CD8-positive, alpha-beta memory T cell (primary cell): ENCODE measurements around the gene YY1AP1. TPM values are rescaled to one million over a fixed set of nuclear protein-coding genes. Genes with fewer than 3 reads are reported as not detected.
"Not testable (repeated sequence)": the region's sequence is repeated elsewhere in the genome, so short reads cannot be mapped to it uniquely, and the experiment has no call there.

Experiments used
- CTCF ChIA-PET: fragments of 350-600 bp; sonication (Branson Sonifier 250); formaldehyde crosslinking; loops from one replicate; lab custom pipeline; 2021; ENCODE audit warnings: antibody characterized with exemption; lab: Charles Lee
- POLR2A ChIA-PET: fragments of 350-600 bp; sonication (Branson Sonifier 250); formaldehyde crosslinking; loops from one replicate; lab custom pipeline; 2021; ENCODE audit warnings: antibody characterized with exemption; lab: Charles Lee
- DNase-seq, 5 donors: peaks; one replicate each; pipeline versions ENCODE4 v3.0.0 to v3.0.0-alpha.2; 2020 to 2022; ENCODE audit warnings: mixed read lengths in 1 of 5
- H3K27ac ChIP-seq: one replicate; pipeline ENCODE4 v1.7.0; 2013; ENCODE audit warnings: low read depth, mild to moderate bottlenecking, low read length, moderate library complexity
- H3K27me3 ChIP-seq: 2 replicates; pipeline ENCODE4 v1.7.0; 2013; ENCODE audit warnings: low read length, mild to moderate bottlenecking; ENCODE audit not compliant: insufficient read depth, poor library complexity, severe bottlenecking
- H3K36me3 ChIP-seq: 2 replicates; pipeline ENCODE4 v1.7.0; 2013; ENCODE audit warnings: mild to moderate bottlenecking, low read length, moderate library complexity; ENCODE audit not compliant: insufficient read depth
- H3K4me1 ChIP-seq: 2 replicates; pipeline ENCODE4 v1.7.0; 2013; ENCODE audit warnings: mild to moderate bottlenecking, low read length, moderate library complexity; ENCODE audit not compliant: insufficient read depth
- H3K4me3 ChIP-seq: 2 replicates; pipeline ENCODE4 v1.7.0; 2013; ENCODE audit warnings: mild to moderate bottlenecking, low read length
- H3K9me3 ChIP-seq: 2 replicates; pipeline ENCODE4 v1.7.0; 2013; ENCODE audit warnings: mild to moderate bottlenecking, low read length
- H3K27ac Mint-ChIP-seq, 8 donors: one replicate each; pipeline ENCODE4 v1.8.0; 2020 to 2021; ENCODE audit warnings: mixed read lengths in 8 of 8, mild to moderate bottlenecking in 6 of 8, inconsistent platforms in 3 of 8, moderate library complexity in 3 of 8
- H3K27me3 Mint-ChIP-seq, 2 donors: one replicate each; pipeline ENCODE4 v1.8.0; 2020 to 2021; ENCODE audit warnings: mixed read lengths in 2 of 2, mild to moderate bottlenecking in 1 of 2, moderate library complexity in 1 of 2
- H3K36me3 Mint-ChIP-seq, 3 donors: one replicate each; pipeline ENCODE4 v1.8.0; 2020 to 2021; ENCODE audit warnings: mixed read lengths in 3 of 3, inconsistent platforms in 1 of 3, mild to moderate bottlenecking in 1 of 3
- H3K4me1 Mint-ChIP-seq, 3 donors: one replicate each; pipeline ENCODE4 v1.8.0; 2020 to 2021; ENCODE audit warnings: mixed read lengths in 3 of 3, inconsistent platforms in 1 of 3, mild to moderate bottlenecking in 1 of 3
- H3K4me3 Mint-ChIP-seq, 7 donors: one replicate each; pipeline ENCODE4 v1.8.0; 2020 to 2021; ENCODE audit warnings: mixed read lengths in 7 of 7, mild to moderate bottlenecking in 6 of 7, moderate library complexity in 4 of 7, inconsistent platforms in 2 of 7
- H3K9me3 Mint-ChIP-seq, 5 donors: one replicate each; pipeline ENCODE4 v1.8.0; 2020 to 2022; ENCODE audit warnings: mixed read lengths in 5 of 5, mild to moderate bottlenecking in 3 of 5, moderate library complexity in 2 of 5, inconsistent platforms in 1 of 5
- polyA plus RNA-seq: library from polyadenylated mRNA; unstranded; fragments of 300-500 nt; fragmentation: Illumina TruSeq; gene quantifications from one replicate; pipeline ENCODE4 v1.2.3, GENCODE V29; 2021
- total RNA-seq, 2 experiments: library from RNA; stranded (reverse); gene quantifications; one replicate each; pipeline ENCODE4 v1.2.3, GENCODE V29; 2021

YY1AP1 gene
- total and polyA plus RNA-seq, 3 experiments from 2014 or later = 49.7 to 62.0 (median 59.1) TPM

GRCh38 chr1:155701675-155702074 lies 13.1 kb upstream of the YY1AP1 start:
- DNase-seq, H3K27ac Mint-ChIP-seq, H3K36me3 Mint-ChIP-seq, H3K9me3 ChIP-seq, H3K4me1 ChIP-seq, H3K27ac ChIP-seq, H3K9me3 Mint-ChIP-seq, CTCF ChIA-PET, POLR2A ChIA-PET, H3K36me3 ChIP-seq, H3K27me3 Mint-ChIP-seq, H3K4me3 Mint-ChIP-seq, H3K4me3 ChIP-seq, H3K27me3 ChIP-seq: not testable (repeated sequence)
- H3K4me1 Mint-ChIP-seq = peaks cover 22 to 57% (median 49%) of the 10 kb centered on the region in 3 donors

GRCh38 chr1:155699062-155699461 lies 10.5 kb upstream of the YY1AP1 start:
- peak overlapping the region in 1 of 8 donors; percentile 8 for H3K27ac Mint-ChIP-seq
- DNase-seq, POLR2A ChIA-PET: not testable (repeated sequence)

DNA sequence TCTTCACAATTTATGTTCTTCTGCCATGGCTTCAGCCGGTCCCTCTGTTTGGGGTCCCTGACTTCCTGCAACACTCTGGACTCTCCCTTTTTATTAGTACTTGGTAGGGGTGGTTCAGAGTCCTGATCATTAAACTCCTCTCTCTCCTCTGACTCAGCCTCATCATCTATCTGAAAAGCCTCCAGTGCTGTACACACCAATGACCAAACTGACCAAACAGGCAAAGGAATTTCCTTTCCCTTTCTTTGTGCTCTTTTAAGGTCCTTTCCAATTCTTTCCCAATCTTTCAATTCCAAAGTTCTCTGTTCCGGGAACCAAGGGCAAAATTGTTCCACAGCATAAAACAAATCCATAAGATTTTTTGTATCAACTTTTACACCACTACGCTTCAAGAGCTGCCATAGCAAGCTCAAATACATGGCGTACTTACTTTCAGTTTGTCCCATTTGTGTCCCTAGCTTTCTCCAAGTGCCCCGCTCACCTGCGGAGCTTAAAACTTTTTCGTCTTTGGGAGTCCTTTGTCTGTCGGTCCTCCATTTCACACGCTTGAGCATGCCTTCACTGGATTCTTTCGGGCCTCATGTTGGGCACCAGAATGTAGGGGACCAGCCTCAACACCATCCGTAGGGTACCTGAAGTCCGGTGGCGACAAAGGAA lies 9.9 kb upstream of the YY1AP1 start:
- POLR2A ChIA-PET = no interaction called here
- H3K27ac Mint-ChIP-seq = peak overlapping the region in 2 of 8 donors; percentile 8 to 9
- peaks cover 0 to 9% (median 5%) of the 10 kb centered on the region in 3 donors for H3K36me3 Mint-ChIP-seq

More at GRCh38 chr1:155699062-155699461, 10.5 kb upstream of the YY1AP1 start:
- H3K27ac ChIP-seq = peak overlapping the region; percentile 51
- H3K4me3 ChIP-seq, H3K4me3 Mint-ChIP-seq, H3K4me1 ChIP-seq, H3K9me3 ChIP-seq, H3K9me3 Mint-ChIP-seq, H3K36me3 Mint-ChIP-seq, H3K27me3 ChIP-seq, H3K27me3 Mint-ChIP-seq, H3K36me3 ChIP-seq, CTCF ChIA-PET: not testable (repeated sequence)
- H3K4me1 Mint-ChIP-seq = peaks cover 42 to 70% (median 68%) of the 10 kb centered on the region in 3 donors

GRCh38 chr1:155697616-155698015 lies 9.0 kb upstream of the YY1AP1 start:
- H3K27me3 ChIP-seq, H3K4me1 ChIP-seq, H3K36me3 ChIP-seq, H3K27ac ChIP-seq, H3K9me3 ChIP-seq, H3K27me3 Mint-ChIP-seq, H3K4me3 Mint-ChIP-seq, H3K4me3 ChIP-seq, POLR2A ChIA-PET, CTCF ChIA-PET, H3K27ac Mint-ChIP-seq, H3K9me3 Mint-ChIP-seq, DNase-seq: not testable (repeated sequence)
- Mint-ChIP-seq H3K4me1 (peaks cover 50 to 75% (median 72%) of the 10 kb centered on the region in 3 donors), H3K36me3 (peaks cover 2 to 13% (median 3%) of the 10 kb centered on the region in 3 donors)

More for the DNA sequence above, 9.9 kb upstream of the YY1AP1 start:
- H3K27ac ChIP-seq = peak overlapping the region; percentile 51
- no peaks in the 10 kb centered on the region for H3K9me3 ChIP-seq
- H3K4me3 Mint-ChIP-seq = no peak overlapping the region
- H3K36me3 ChIP-seq = no peaks in the 10 kb centered on the region
- no peaks in the 10 kb centered on the region for H3K27me3 Mint-ChIP-seq
- H3K4me3 ChIP-seq = peak overlapping the region; percentile 7
- no peaks in the 10 kb centered on the region for H3K9me3 Mint-ChIP-seq
- CTCF ChIA-PET = no interaction called here
- H3K4me1 ChIP-seq = peaks cover 9% of the 10 kb centered on the region
- no peak for DNase-seq
- H3K4me1 Mint-ChIP-seq = peaks cover 45 to 71% (median 68%) of the 10 kb centered on the region in 3 donors
- no peaks in the 10 kb centered on the region for H3K27me3 ChIP-seq

- Histone ChIP-seq H3K27me3 (no peaks in the 10 kb centered on the region), H3K4me1 (peaks cover 9% of the 10 kb centered on the region), H3K9me3 (no peaks in the 10 kb centered on the region), H3K36me3 (no peaks in the 10 kb centered on the region), H3K4me3 (no peak overlapping the region), H3K27ac (no peak overlapping the region)
- H3K27me3 Mint-ChIP-seq = no peaks in the 10 kb centered on the region
- DNase-seq = no peak
- H3K9me3 Mint-ChIP-seq = no peaks in the 10 kb centered on the region
- POLR2A ChIA-PET = no interaction called here
- peaks cover 52 to 77% (median 77%) of the 10 kb centered on the region in 3 donors for H3K4me1 Mint-ChIP-seq
- no peak overlapping the region for H3K4me3 Mint-ChIP-seq
- H3K36me3 Mint-ChIP-seq = peaks cover 4 to 19% (median 8%) of the 10 kb centered on the region in 3 donors
- CTCF ChIA-PET = no interaction called here
- H3K27ac Mint-ChIP-seq = no peak overlapping the region
Measured at GRCh38 chr1:155697046-155697445, 8.5 kb upstream of the YY1AP1 start.

GRCh38 chr1:155696524-155696923 lies 8.0 kb upstream of the YY1AP1 start:
- H3K4me3 Mint-ChIP-seq = no peak overlapping the region
- peaks cover 56 to 83% (median 82%) of the 10 kb centered on the region in 3 donors for H3K4me1 Mint-ChIP-seq

GRCh38 chr1:155695608-155696007 lies 7.0 kb upstream of the YY1AP1 start:
- H3K4me3 ChIP-seq = no peak overlapping the region
- Mint-ChIP-seq H3K27me3 (no peaks in the 10 kb centered on the region), H3K4me1 (peaks cover 62 to 90% (median 89%) of the 10 kb centered on the region in 3 donors), H3K36me3 (peaks cover 15 to 30% (median 15%) of the 10 kb centered on the region in 3 donors), H3K27ac (peak overlapping the region in 1 of 8 donors; percentile 54), H3K4me3 (no peak overlapping the region), H3K9me3 (no peaks in the 10 kb centered on the region)
- H3K36me3 ChIP-seq = no peaks in the 10 kb centered on the region
- H3K27ac ChIP-seq = no peak overlapping the region
- peaks cover 18% of the 10 kb centered on the region for H3K4me1 ChIP-seq
- H3K27me3 ChIP-seq = no peaks in the 10 kb centered on the region
- CTCF ChIA-PET = no interaction called here
- POLR2A ChIA-PET = no interaction called here
- DNase-seq = no peak
- H3K9me3 ChIP-seq = no peaks in the 10 kb centered on the region

More at GRCh38 chr1:155696524-155696923, 8.0 kb upstream of the YY1AP1 start:
- no peaks in the 10 kb centered on the region for H3K36me3 ChIP-seq
- peaks cover 9% of the 10 kb centered on the region for H3K4me1 ChIP-seq
- POLR2A ChIA-PET = no interaction called here
- Mint-ChIP-seq H3K9me3 (no peaks in the 10 kb centered on the region), H3K27ac (peak overlapping the region in 2 of 8 donors; percentile 54 to 61), H3K27me3 (no peaks in the 10 kb centered on the region), H3K36me3 (peaks cover 9 to 24% (median 13%) of the 10 kb centered on the region in 3 donors)
- H3K27me3 ChIP-seq = no peaks in the 10 kb centered on the region
- CTCF ChIA-PET = no interaction called here
- no peak overlapping the region for H3K4me3 ChIP-seq
- no peak overlapping the region for H3K27ac ChIP-seq
- H3K9me3 ChIP-seq = no peaks in the 10 kb centered on the region
- DNase-seq = no peak

DNA sequence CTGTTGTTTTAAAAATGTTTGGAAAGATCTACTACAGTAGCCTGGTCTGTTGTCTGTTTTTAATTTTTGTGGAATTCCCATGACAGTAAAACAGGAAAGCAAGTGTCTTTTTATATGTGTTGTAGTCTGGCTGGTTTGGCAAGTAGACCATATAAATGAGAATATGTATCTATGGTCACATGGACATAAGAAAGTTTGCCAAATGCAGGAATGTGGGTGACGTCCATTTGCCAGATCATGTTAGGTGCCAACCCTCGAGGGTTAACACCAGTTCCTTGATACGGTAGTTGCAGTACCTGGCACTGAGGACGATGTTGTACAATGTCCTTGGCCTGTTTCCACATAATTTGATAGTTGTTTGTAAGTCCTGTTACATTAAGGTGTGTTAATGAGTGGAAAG lies 6.5 kb upstream of the YY1AP1 start:
- Mint-ChIP-seq H3K27me3 (no peaks in the 10 kb centered on the region), H3K4me3 (peak overlapping the region in 1 of 7 donors; percentile 25), H3K4me1 (peaks cover 66 to 93% (median 91%) of the 10 kb centered on the region in 3 donors), H3K27ac (peak overlapping the region in 4 of 8 donors; percentile 6 to 32 (median 19)), H3K9me3 (no peaks in the 10 kb centered on the region), H3K36me3 (peaks cover 15 to 30% (median 15%) of the 10 kb centered on the region in 3 donors)
- Histone ChIP-seq H3K27me3 (no peaks in the 10 kb centered on the region), H3K9me3 (no peaks in the 10 kb centered on the region), H3K36me3 (no peaks in the 10 kb centered on the region), H3K4me3 (no peak overlapping the region), H3K27ac (no peak overlapping the region), H3K4me1 (peaks cover 23% of the 10 kb centered on the region)
- ChIA-PET POLR2A (no interaction called here), CTCF (no interaction called here)
- no peak for DNase-seq
